RWPE2 (cell line): Measurements from ENCODE around the gene KCNK7.

Experiments used
- ATAC-seq: fragments of 200-7000 bp; cut with Tn5 transposase; 3 replicates; pipeline ENCODE4 v1.9.1; 2021; ENCODE audit warnings: low read depth
- DNase-seq: peaks from one replicate; pipeline ENCODE4 v3.0.0-alpha.2; 2020; ENCODE audit warnings: low spot score
- H3K27ac ChIP-seq: fragments of 450-650 bp; 2 replicates; pipeline ENCODE4 v1.5.1; 2017; ENCODE audit warnings: mild to moderate bottlenecking; ENCODE audit not compliant: poor library complexity, severe bottlenecking
- H3K27me3 ChIP-seq: fragments of 250-450 bp; sonication (Bioruptor Pico); 2 replicates; pipeline ENCODE4 v1.5.1; 2021; ENCODE audit warnings: mild to moderate bottlenecking, moderate library complexity; ENCODE audit not compliant: insufficient read depth, poor library complexity, severe bottlenecking
- H3K36me3 ChIP-seq: fragments of 250-450 bp; sonication (Bioruptor Pico); 2 replicates; pipeline ENCODE4 v1.5.1; 2020; ENCODE audit warnings: low read depth, mild to moderate bottlenecking, moderate library complexity
- H3K4me1 ChIP-seq: fragments of 250-450 bp; sonication (Bioruptor Pico); 2 replicates; pipeline ENCODE4 v1.5.1; 2021; ENCODE audit warnings: mild to moderate bottlenecking, moderate library complexity; ENCODE audit not compliant: insufficient read depth, poor library complexity, severe bottlenecking
- H3K4me3 ChIP-seq: fragments of 250-450 bp; sonication (Bioruptor Pico); 2 replicates; pipeline ENCODE4 v1.5.1; 2021; ENCODE audit warnings: mild to moderate bottlenecking, moderate library complexity; ENCODE audit not compliant: severe bottlenecking
- H3K9me3 ChIP-seq: fragments of 250-450 bp; sonication (Bioruptor Pico); 2 replicates; pipeline ENCODE4 v1.5.1; 2021; ENCODE audit warnings: mild to moderate bottlenecking, moderate library complexity; ENCODE audit not compliant: severe bottlenecking
- TF ChIP-seq, protein P1 (sequence below): fragments of 450-650 bp; IDR thresholded peaks from one replicate; pipeline ENCODE4 v1.5.1; 2017; ENCODE audit warnings: mild to moderate bottlenecking, moderate library complexity; ENCODE audit not compliant: poor library complexity, severe bottlenecking

Gene KCNK7

DNA sequence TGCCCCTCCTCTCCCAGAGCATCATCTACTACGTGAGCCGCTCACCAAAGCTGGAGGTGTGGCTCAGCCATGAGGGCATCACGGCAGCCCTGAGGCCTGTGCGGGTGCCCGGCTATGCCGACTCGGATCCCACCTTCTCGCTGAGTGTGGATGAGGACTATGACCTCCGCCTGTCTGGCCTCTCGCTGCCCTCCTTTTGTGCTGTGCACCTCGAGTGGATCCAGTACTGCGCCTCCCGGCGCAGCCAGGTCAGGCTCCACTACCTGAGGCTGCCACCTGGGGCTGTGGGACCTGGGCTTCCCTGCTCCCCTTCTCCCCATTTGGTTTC is 38.5 kb upstream of the KCNK7 start:
- no peak for ATAC-seq
- H3K4me3 ChIP-seq = no peak overlapping the region
- H3K27me3 ChIP-seq = no peaks in the 10 kb centered on the region
- H3K4me1 ChIP-seq = no peaks in the 10 kb centered on the region
- TF ChIP-seq, protein P1, sequence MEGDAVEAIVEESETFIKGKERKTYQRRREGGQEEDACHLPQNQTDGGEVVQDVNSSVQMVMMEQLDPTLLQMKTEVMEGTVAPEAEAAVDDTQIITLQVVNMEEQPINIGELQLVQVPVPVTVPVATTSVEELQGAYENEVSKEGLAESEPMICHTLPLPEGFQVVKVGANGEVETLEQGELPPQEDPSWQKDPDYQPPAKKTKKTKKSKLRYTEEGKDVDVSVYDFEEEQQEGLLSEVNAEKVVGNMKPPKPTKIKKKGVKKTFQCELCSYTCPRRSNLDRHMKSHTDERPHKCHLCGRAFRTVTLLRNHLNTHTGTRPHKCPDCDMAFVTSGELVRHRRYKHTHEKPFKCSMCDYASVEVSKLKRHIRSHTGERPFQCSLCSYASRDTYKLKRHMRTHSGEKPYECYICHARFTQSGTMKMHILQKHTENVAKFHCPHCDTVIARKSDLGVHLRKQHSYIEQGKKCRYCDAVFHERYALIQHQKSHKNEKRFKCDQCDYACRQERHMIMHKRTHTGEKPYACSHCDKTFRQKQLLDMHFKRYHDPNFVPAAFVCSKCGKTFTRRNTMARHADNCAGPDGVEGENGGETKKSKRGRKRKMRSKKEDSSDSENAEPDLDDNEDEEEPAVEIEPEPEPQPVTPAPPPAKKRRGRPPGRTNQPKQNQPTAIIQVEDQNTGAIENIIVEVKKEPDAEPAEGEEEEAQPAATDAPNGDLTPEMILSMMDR = no peak
- H3K9me3 ChIP-seq = no peaks in the 10 kb centered on the region
- DNase-seq = no peak
- H3K36me3 ChIP-seq = peaks cover 31% of the 10 kb centered on the region
- no peak overlapping the region for H3K27ac ChIP-seq

- no peak for DNase-seq
- H3K9me3 ChIP-seq = no peaks in the 10 kb centered on the region
- no peaks in the 10 kb centered on the region for H3K27me3 ChIP-seq
- H3K27ac ChIP-seq = no peak overlapping the region
- H3K4me1 ChIP-seq = no peaks in the 10 kb centered on the region
- H3K4me3 ChIP-seq = no peak overlapping the region
- ATAC-seq = no peak
- peaks cover 35% of the 10 kb centered on the region for H3K36me3 ChIP-seq
- TF ChIP-seq, protein P1 = no peak
These were observed 37.9 kb upstream of the KCNK7 start for GRCh38 chr11:65633390-65634108.

GRCh38 chr11:65630215-65630614 is 34.6 kb upstream of the KCNK7 start:
- Histone ChIP-seq H3K27ac (no peak overlapping the region), H3K27me3 (no peaks in the 10 kb centered on the region), H3K4me1 (no peaks in the 10 kb centered on the region), H3K4me3 (no peak overlapping the region), H3K36me3 (peaks cover 46% of the 10 kb centered on the region), H3K9me3 (no peaks in the 10 kb centered on the region)
- ATAC-seq (no peak), DNase-seq (no peak)
- TF ChIP-seq, protein P1 = no peak

DNA sequence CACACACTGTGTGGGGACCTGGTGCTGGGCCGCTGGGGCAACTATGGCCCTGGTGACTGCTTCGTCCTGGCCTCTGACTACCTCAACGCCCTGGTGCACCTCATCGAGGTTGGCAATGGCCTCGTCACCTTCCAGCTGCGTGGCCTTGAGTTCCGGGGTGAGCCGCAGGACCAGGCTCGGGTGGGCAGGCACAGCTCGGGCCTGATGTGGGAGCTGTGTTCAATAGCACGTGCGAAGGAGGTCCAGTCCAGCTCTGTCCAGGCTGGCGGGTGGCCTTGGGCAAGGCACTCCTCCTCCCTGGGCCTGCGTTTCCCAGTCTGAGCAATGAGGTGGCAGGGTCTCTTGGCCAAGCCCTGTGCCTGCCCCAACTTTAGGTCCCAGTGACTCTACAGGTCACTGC is 34.0 kb upstream of the KCNK7 start:
- Histone ChIP-seq H3K4me3 (no peak overlapping the region), H3K36me3 (peaks cover 46% of the 10 kb centered on the region), H3K9me3 (no peaks in the 10 kb centered on the region), H3K4me1 (no peaks in the 10 kb centered on the region), H3K27ac (no peak overlapping the region), H3K27me3 (no peaks in the 10 kb centered on the region)
- no peak for ATAC-seq
- no peak for DNase-seq
- TF ChIP-seq, protein P1 = no peak

GRCh38 chr11:65627202-65627601 is 31.6 kb upstream of the KCNK7 start:
- no peak overlapping the region for H3K27ac ChIP-seq
- DNase-seq = no peak
- H3K36me3 ChIP-seq = peaks cover 58% of the 10 kb centered on the region
- TF ChIP-seq, protein P1 = no peak
- no peak for ATAC-seq
- no peaks in the 10 kb centered on the region for H3K27me3 ChIP-seq
- no peaks in the 10 kb centered on the region for H3K4me1 ChIP-seq
- H3K9me3 ChIP-seq = no peaks in the 10 kb centered on the region
- H3K4me3 ChIP-seq = no peak overlapping the region
